Measurements from ENCODE around the gene SRCAP.

The SRCAP gene

GRCh38 chr16:30725418-30725792, 26.4 kb downstream of the SRCAP start:
- H3K36me3 ChIP-seq (ENCODE audit: insufficient read depth, low read length), result peaks cover 83% of the 10 kb centered on the region
- TF ChIP-seq EZH2phosphoT487 (IDR thresholded peaks at IDR 0.05; ENCODE audit: borderline replicate concordance) (no peak), CTCF (conservative IDR thresholded peaks at IDR 0.05; ENCODE audit: low read length) (no peak)

GRCh38 chr16:30728321-30728720, 29.4 kb downstream of the SRCAP start:
- Histone ChIP-seq H3K27me3 (ENCODE audit: insufficient read depth, low read length, poor library complexity, severe bottlenecking) (no peaks in the 10 kb centered on the region), H4K20me1 (ENCODE audit: insufficient read depth, low read length, poor library complexity, severe bottlenecking) (no peaks in the 10 kb centered on the region), H3K9ac (ENCODE audit: low read depth, low read length, poor library complexity, severe bottlenecking) (no peak overlapping the region), H2AFZ (ENCODE audit: low read length) (no peak overlapping the region), H3F3A (ENCODE audit: low read depth) (no peaks in the 10 kb centered on the region), H3K36me3 (ENCODE audit: insufficient read depth, low read length) (peaks cover 71% of the 10 kb centered on the region; the same call in 1 of the 2 replicates), H3K79me2 (ENCODE audit: insufficient read depth, low read length) (no peaks in the 10 kb centered on the region), H3K4me1 (ENCODE audit: insufficient read depth, low read length, poor library complexity, severe bottlenecking) (no peaks in the 10 kb centered on the region), H3K9me2 (replicated peaks; ENCODE audit: low read depth, low read length) (no peaks in the 10 kb centered on the region), H3K4me2 (ENCODE audit: low read depth, low read length, poor library complexity, severe bottlenecking) (no peak overlapping the region), H3K9me3 (ENCODE audit: insufficient read depth, low read depth, low read length) (no peaks in the 10 kb centered on the region), H3K4me3 (ENCODE audit: low read length, poor library complexity, severe bottlenecking) (no peak overlapping the region)
- TF ChIP-seq CTCF (conservative IDR thresholded peaks at IDR 0.05; ENCODE audit: low read length) (no peak), EZH2phosphoT487 (IDR thresholded peaks at IDR 0.05; ENCODE audit: borderline replicate concordance) (no peak)

More at GRCh38 chr16:30725418-30725792, 26.4 kb downstream of the SRCAP start:
- no peaks in the 10 kb centered on the region for H3K27me3 ChIP-seq (ENCODE audit: insufficient read depth, low read length, poor library complexity, severe bottlenecking)
- no peak overlapping the region for H3K4me2 ChIP-seq (ENCODE audit: low read depth, low read length, poor library complexity, severe bottlenecking)
- no peaks in the 10 kb centered on the region for H3K9me3 ChIP-seq (ENCODE audit: insufficient read depth, low read depth, low read length)
- H3K9ac ChIP-seq (ENCODE audit: low read depth, low read length, poor library complexity, severe bottlenecking), result no peak overlapping the region
- no peaks in the 10 kb centered on the region for H3K9me2 ChIP-seq (replicated peaks; ENCODE audit: low read depth, low read length)
- no peaks in the 10 kb centered on the region for H3K4me1 ChIP-seq (ENCODE audit: insufficient read depth, low read length, poor library complexity, severe bottlenecking)
- no peak overlapping the region for H3K4me3 ChIP-seq (ENCODE audit: low read length, poor library complexity, severe bottlenecking)
- no peaks in the 10 kb centered on the region for H3F3A ChIP-seq (ENCODE audit: low read depth)
- H4K20me1 ChIP-seq (ENCODE audit: insufficient read depth, low read length, poor library complexity, severe bottlenecking), result peaks cover 9% of the 10 kb centered on the region
- H3K79me2 ChIP-seq (ENCODE audit: insufficient read depth, low read length), result no peaks in the 10 kb centered on the region
- H2AFZ ChIP-seq (ENCODE audit: low read length), result no peak overlapping the region

- Histone ChIP-seq H3K9me2 (replicated peaks; ENCODE audit: low read depth, low read length) (no peaks in the 10 kb centered on the region), H3K27me3 (ENCODE audit: insufficient read depth, low read length, poor library complexity, severe bottlenecking) (no peaks in the 10 kb centered on the region), H2AFZ (ENCODE audit: low read length) (no peak overlapping the region), H3F3A (ENCODE audit: low read depth) (no peaks in the 10 kb centered on the region), H3K9me3 (ENCODE audit: insufficient read depth, low read depth, low read length) (no peaks in the 10 kb centered on the region), H3K36me3 (ENCODE audit: insufficient read depth, low read length) (peaks cover 69% of the 10 kb centered on the region; the same call in 1 of the 2 replicates), H3K79me2 (ENCODE audit: insufficient read depth, low read length) (no peaks in the 10 kb centered on the region), H4K20me1 (ENCODE audit: insufficient read depth, low read length, poor library complexity, severe bottlenecking) (no peaks in the 10 kb centered on the region), H3K4me2 (ENCODE audit: low read depth, low read length, poor library complexity, severe bottlenecking) (no peak overlapping the region), H3K9ac (ENCODE audit: low read depth, low read length, poor library complexity, severe bottlenecking) (no peak overlapping the region), H3K4me3 (ENCODE audit: low read length, poor library complexity, severe bottlenecking) (no peak overlapping the region), H3K4me1 (ENCODE audit: insufficient read depth, low read length, poor library complexity, severe bottlenecking) (no peaks in the 10 kb centered on the region)
- TF ChIP-seq EZH2phosphoT487 (IDR thresholded peaks at IDR 0.05; ENCODE audit: borderline replicate concordance), result no peak
- TF ChIP-seq CTCF (conservative IDR thresholded peaks at IDR 0.05; ENCODE audit: low read length), result no peak
These were observed 30.1 kb downstream of the SRCAP start for GRCh38 chr16:30728899-30729672.

Measured in Loucy (cell line).